Psoas muscle (tissue), 8 donors: ENCODE results near the gene MOCOS. TPM values are rescaled to one million over a fixed set of nuclear protein-coding genes. Genes with fewer than 3 reads are reported as not detected.

Source experiments
- ATAC-seq, 4 donors: fragments of 200-7000 bp; cut with Tn5 transposase; one replicate each; pipeline ENCODE4 v1.9.1; 2020; ENCODE audit warnings: moderate library complexity in 3 of 4, mild to moderate bottlenecking in 2 of 4
- DNase-seq, 2 donors: peaks; one replicate each; pipeline ENCODE4 v3.0.0-alpha.2; 2020
- H3K27ac ChIP-seq: fragments of 200-600 bp; one replicate; pipeline ENCODE4 v1.8.0; 2022
- H3K27me3 ChIP-seq, 3 donors: fragments of 200-600 bp in 1 of 3; one replicate each; pipeline versions ENCODE4 v1.6.1 to v1.8.0; 2013 to 2022; ENCODE audit warnings: low read length in 2 of 3, mild to moderate bottlenecking in 2 of 3, moderate library complexity in 1 of 3; ENCODE audit not compliant: insufficient read depth in 3 of 3
- H3K36me3 ChIP-seq, 2 donors: fragments of 200-600 bp in 1 of 2; one replicate each; pipeline versions ENCODE4 v1.6.1 to v1.8.0; 2013 to 2022; ENCODE audit warnings: low read depth in 1 of 2, mild to moderate bottlenecking in 1 of 2, moderate library complexity in 1 of 2; ENCODE audit not compliant: insufficient read depth in 1 of 2
- H3K4me1 ChIP-seq: fragments of 200-600 bp; one replicate; pipeline ENCODE4 v1.8.0; 2022
- H3K4me3 ChIP-seq: fragments of 200-600 bp; one replicate; pipeline ENCODE4 v1.8.0; 2022; ENCODE audit warnings: mild to moderate bottlenecking
- H3K9me3 ChIP-seq: fragments of 200-600 bp; one replicate; pipeline ENCODE4 v1.8.0; 2022
- WGBS, 3 donors: extraction: QIAGEN DNeasy Blood & Tissue Kit; methylation state at CpG; one replicate each; pipeline versions ENCODE4 v1.1.6 to v1.1.7; 2013; 5-methylcytosine and 5-hydroxymethylcytosine counted together
- intact Hi-C, 2 donors: fragments of 100-400 bp; cut with DNase I; formaldehyde crosslinking; loops; one replicate each; pipeline versions ENCODE4 v1.11.0 to v1.14.2; 2022
- polyA plus RNA-seq, 3 donors: library from polyadenylated mRNA; stranded (reverse); fragments of 200-250 nt; gene quantifications; one replicate each; pipeline ENCODE4 v1.2.3, GENCODE V29; 2013
- total RNA-seq, 4 donors: library from RNA; stranded (reverse); fragmentation: NEBNext Ultra II Directional in 2 of 4; extraction: Animal tissue kit (Norgen Biotek cat#: 25700) in 2 of 4; gene quantifications; one replicate each; pipeline versions ENCODE4 v1.2.1 to v1.2.4, GENCODE V29; 2021 to 2023
- TF ChIP-seq, protein P1 (sequence below): fragments of 200-600 bp; IDR thresholded peaks from one replicate; pipeline ENCODE4 v1.8.0; 2022; ENCODE audit warnings: antibody characterized with exemption
- donor health status: healthy with polysubstance abuse.
- donor health status: DM: no; HTN: no; CAD: no; lungs with moderate emphysema.
- donor health status: Bipolar disorder and iron deficiency.
- donor health status: healthy.
- donor health status: DM: yes; HTN: yes; CAD: no.
- donor health status: DM: no; HTN: no; CAD: no.
- donor health status: DM: no; HTN: no; CAD: no.
- donor health status: DM: yes; HTN: yes; CAD: no.

The MOCOS gene
- total and polyA plus RNA-seq, 7 donors, result 0.30 to 4.8 (median 0.94) TPM

DNA sequence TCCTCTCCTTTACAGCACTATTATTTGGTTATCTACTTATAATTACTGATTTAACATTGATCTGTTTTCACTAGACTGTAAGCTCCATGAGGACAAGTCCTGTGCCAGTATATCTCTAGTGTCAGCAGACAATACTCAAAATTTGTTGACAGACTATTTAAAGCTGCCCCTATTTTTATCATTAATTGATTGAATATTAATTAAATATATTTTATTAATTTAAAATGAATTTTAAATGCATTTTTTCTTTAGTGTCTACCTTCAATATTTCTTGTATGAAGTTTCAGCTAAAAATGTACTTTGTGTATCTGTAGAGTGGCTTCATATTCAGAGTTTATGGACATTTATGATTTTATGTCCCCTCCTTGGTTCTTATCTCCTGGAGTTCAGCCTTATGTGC, 83.9 kb downstream of the MOCOS start:
- Histone ChIP-seq H3K36me3 (no peaks in the 10 kb centered on the region), H3K27me3 (no peaks in the 10 kb centered on the region), H3K4me1 (no peaks in the 10 kb centered on the region), H3K4me3 (no peak overlapping the region), H3K27ac (no peak overlapping the region), H3K9me3 (no peaks in the 10 kb centered on the region)
- TF ChIP-seq, protein P1, sequence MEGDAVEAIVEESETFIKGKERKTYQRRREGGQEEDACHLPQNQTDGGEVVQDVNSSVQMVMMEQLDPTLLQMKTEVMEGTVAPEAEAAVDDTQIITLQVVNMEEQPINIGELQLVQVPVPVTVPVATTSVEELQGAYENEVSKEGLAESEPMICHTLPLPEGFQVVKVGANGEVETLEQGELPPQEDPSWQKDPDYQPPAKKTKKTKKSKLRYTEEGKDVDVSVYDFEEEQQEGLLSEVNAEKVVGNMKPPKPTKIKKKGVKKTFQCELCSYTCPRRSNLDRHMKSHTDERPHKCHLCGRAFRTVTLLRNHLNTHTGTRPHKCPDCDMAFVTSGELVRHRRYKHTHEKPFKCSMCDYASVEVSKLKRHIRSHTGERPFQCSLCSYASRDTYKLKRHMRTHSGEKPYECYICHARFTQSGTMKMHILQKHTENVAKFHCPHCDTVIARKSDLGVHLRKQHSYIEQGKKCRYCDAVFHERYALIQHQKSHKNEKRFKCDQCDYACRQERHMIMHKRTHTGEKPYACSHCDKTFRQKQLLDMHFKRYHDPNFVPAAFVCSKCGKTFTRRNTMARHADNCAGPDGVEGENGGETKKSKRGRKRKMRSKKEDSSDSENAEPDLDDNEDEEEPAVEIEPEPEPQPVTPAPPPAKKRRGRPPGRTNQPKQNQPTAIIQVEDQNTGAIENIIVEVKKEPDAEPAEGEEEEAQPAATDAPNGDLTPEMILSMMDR, result no peak
- intact Hi-C loops, result no loop called here
- ATAC-seq (no peak), DNase-seq (no peak)

DNA sequence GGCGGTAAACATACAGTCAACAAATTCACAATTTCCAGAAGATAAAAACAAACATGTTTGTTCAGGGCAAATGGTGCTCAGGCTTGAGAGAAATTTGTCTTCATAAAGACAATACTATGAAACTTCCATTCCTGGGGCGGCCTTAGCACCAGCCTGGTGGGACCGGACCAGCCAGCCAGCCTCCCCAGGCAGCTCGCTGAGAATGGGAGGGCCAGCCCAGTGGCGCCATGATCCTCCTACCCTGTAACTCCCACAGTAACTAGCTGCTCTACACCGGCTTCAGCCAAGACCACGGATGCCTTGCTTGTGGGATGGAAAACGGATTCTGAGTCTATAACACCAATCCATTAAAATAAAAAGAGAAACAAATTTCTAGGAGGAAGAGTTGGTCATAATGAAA, 86.0 kb downstream of the MOCOS start:
- ATAC-seq (no peak), DNase-seq (no peak)
- Histone ChIP-seq H3K36me3 (no peaks in the 10 kb centered on the region), H3K4me1 (no peaks in the 10 kb centered on the region), H3K27me3 (no peaks in the 10 kb centered on the region), H3K9me3 (no peaks in the 10 kb centered on the region), H3K27ac (no peak overlapping the region), H3K4me3 (no peak overlapping the region)
- TF ChIP-seq, protein P1, result no peak
- intact Hi-C loops, result no loop called here
- WGBS, 3 donors, result 94 to 97% (median 94%) methylated on average over 8 of the region's 8 CpGs

DNA sequence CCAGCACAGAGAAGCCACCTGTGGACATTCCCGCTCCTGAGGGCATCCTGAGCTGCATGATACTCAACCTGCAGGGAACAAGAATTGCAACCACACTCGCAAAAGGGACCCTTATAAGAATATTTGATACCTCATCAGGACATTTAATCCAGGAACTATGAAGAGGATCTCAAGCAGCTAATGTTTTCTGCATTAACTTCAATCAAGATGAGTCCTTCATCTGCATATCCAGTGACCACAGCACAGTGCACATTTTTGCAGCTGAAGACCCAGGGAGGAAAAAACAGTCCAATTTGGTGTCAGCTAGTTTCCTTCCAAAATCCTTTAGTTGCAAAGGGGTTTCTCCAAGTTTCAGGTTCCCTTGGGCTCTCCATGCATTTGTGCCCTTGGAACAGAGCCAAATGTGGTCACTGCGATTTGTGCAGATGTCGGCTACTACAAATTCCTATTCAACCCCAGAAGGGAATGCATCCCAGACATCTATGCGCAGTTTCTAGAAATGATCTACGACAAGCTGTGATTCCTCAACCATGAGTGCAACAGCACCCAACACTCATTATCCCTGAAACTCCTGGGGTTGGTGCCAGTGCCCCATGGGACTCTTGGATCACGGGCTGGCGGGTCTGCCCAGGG, 86.9 kb downstream of the MOCOS start:
- Histone ChIP-seq H3K9me3 (no peaks in the 10 kb centered on the region), H3K4me1 (no peaks in the 10 kb centered on the region), H3K4me3 (no peak overlapping the region), H3K27ac (no peak overlapping the region), H3K36me3 (no peaks in the 10 kb centered on the region), H3K27me3 (no peaks in the 10 kb centered on the region)
- DNase-seq, result no peak
- TF ChIP-seq, protein P1, result no peak
- WGBS, 3 donors, result 62 to 68% (median 68%) methylated on average over 8 of the region's 8 CpGs
- ATAC-seq, result no peak
- intact Hi-C loops, result no loop called here

DNA sequence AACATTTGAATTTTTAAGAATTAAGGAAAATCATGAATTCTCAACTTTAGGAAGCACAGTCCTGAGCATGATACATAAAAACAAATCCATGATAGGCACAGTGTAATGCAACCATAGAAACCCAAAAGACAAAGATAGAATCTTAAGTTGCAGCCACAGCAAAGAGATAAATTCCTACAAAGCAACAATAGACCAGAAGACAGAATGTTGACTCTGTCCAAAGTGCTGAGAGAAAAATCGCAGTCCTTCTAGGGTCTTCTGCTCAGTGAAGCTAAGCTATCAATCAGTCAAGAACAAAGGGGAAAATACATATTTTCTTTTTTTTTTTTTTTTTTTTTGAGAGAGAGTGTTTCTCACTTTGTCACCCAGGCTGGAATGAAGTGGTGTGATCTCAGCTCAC, 88.3 kb downstream of the MOCOS start:
- no peak for ATAC-seq
- Histone ChIP-seq H3K4me3 (no peak overlapping the region), H3K4me1 (no peaks in the 10 kb centered on the region), H3K36me3 (no peaks in the 10 kb centered on the region), H3K9me3 (no peaks in the 10 kb centered on the region), H3K27ac (no peak overlapping the region), H3K27me3 (peaks cover 0 to 2% (median 0%) of the 10 kb centered on the region in 3 donors)
- DNase-seq, result no peak
- intact Hi-C loops, result no loop called here
- WGBS, 3 donors, result 88 to 100% (median 92%) methylated on average over 1 of the region's 1 CpG
- TF ChIP-seq, protein P1, result no peak

DNA sequence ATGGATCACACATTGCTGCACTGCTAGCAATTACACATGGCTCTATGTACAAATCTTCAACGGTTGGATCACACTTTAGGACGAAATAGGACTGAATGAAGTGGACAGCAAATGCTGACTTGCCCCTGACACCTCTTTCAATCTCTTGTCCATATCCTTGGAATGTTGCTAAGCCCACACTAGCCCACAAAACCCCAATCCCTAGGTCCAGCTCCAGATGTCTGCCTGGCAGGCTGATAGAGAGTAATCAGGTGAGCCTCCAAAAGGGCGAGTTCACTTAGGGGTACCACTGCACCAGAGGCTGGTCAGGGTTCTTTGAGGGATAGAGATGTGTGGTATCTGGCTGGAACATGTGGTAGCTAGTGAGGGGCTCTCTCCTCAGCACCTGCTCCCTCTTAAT, 91.7 kb downstream of the MOCOS start:
- H3K27me3 ChIP-seq, result peaks cover 0 to 2% (median 0%) of the 10 kb centered on the region in 3 donors
- no peak for ATAC-seq
- no peak overlapping the region for H3K27ac ChIP-seq
- no peaks in the 10 kb centered on the region for H3K4me1 ChIP-seq
- no peak for DNase-seq
- WGBS, 3 donors, result 63 to 66% (median 66%) methylated on average over 3 of the region's 3 CpGs
- no peaks in the 10 kb centered on the region for H3K9me3 ChIP-seq
- H3K4me3 ChIP-seq, result no peak overlapping the region
- intact Hi-C loops, result no loop called here
- H3K36me3 ChIP-seq, result no peaks in the 10 kb centered on the region
- TF ChIP-seq, protein P1, result no peak
